22Rv1 (cell line): ENCODE measurements around the gene TRIO.

Source experiments
- ZFX ChIP-seq: fragments of 450-650 bp; IDR thresholded peaks from 2 replicates; pipeline ENCODE4 v1.6.1; 2017; ENCODE audit warnings: antibody characterized with exemption, borderline replicate concordance
- TF ChIP-seq, protein P1 (sequence below): fragments of 450-650 bp; IDR thresholded peaks from 2 replicates; pipeline ENCODE4 v1.5.1; 2017; ENCODE audit warnings: mild to moderate bottlenecking

DNA sequence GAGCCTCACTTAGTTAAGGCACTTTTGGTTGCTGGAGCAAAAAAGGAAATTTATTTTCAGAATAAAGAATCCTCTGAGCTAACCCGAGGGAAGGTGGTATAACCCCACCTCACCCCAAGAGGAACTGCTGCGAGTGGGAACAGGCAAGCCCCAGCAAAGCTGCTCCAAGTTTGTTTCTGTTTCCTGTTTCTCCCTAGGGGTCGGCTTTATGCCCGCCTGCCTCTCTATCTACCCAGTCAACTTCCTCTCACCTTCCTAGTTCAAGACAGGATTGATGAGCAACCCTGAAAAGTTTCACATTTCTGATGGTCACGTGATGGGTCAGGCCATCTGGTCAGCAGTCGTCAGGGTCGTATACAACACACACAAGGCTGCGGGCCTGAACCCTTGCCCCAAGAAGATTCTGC, 31.1 kb downstream of the TRIO start:
- TF ChIP-seq, protein P1, sequence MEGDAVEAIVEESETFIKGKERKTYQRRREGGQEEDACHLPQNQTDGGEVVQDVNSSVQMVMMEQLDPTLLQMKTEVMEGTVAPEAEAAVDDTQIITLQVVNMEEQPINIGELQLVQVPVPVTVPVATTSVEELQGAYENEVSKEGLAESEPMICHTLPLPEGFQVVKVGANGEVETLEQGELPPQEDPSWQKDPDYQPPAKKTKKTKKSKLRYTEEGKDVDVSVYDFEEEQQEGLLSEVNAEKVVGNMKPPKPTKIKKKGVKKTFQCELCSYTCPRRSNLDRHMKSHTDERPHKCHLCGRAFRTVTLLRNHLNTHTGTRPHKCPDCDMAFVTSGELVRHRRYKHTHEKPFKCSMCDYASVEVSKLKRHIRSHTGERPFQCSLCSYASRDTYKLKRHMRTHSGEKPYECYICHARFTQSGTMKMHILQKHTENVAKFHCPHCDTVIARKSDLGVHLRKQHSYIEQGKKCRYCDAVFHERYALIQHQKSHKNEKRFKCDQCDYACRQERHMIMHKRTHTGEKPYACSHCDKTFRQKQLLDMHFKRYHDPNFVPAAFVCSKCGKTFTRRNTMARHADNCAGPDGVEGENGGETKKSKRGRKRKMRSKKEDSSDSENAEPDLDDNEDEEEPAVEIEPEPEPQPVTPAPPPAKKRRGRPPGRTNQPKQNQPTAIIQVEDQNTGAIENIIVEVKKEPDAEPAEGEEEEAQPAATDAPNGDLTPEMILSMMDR = no peak
- no peak for TF ChIP-seq ZFX
